GM12873 (cell line): Measurements from ENCODE around the gene PER2.

Experiments
- CTCF ChIP-seq: IDR thresholded peaks from 2 replicates; pipeline ENCODE4 v1.5.1; 2012; ENCODE audit warnings: low read depth, mild to moderate bottlenecking, moderate library complexity, low read length, control low read depth; ENCODE audit not compliant: insufficient read depth; ENCODE audit errors: missing control alignments

PER2 gene

GRCh38 chr2:238315031-238315595, 26.7 kb upstream of the PER2 start:
- TF ChIP-seq CTCF = no peak

- no peak for TF ChIP-seq CTCF
Measured at GRCh38 chr2:238314576-238314975, 26.2 kb upstream of the PER2 start.

GRCh38 chr2:238313991-238314350, 25.6 kb upstream of the PER2 start:
- no peak for TF ChIP-seq CTCF

GRCh38 chr2:238313289-238313990, 25.0 kb upstream of the PER2 start:
- no peak for TF ChIP-seq CTCF

- TF ChIP-seq CTCF = peak; percentile 20
Measured at GRCh38 chr2:238308177-238308576, 19.8 kb upstream of the PER2 start.

- TF ChIP-seq CTCF = no peak
Measured at GRCh38 chr2:238306672-238306998, 18.2 kb upstream of the PER2 start.

GRCh38 chr2:238305965-238306671, 17.7 kb upstream of the PER2 start:
- peak; percentile 2 for TF ChIP-seq CTCF
